GM21381 (cell line): ENCODE results near the gene GLT8D2.

Experiments used
- ATAC-seq: cut with Tn5 transposase; IDR thresholded peaks from one replicate; pipeline ENCODE4 v1.9.1; 2021; ENCODE audit warnings: mild to moderate bottlenecking, moderate library complexity; ENCODE audit not compliant: unreplicated experiment

GLT8D2 gene

GRCh38 chr12:104049903-104050356 is at the start of gene GLT8D2:
Gene GLT8D2, minus strand, starts transcription at chr12:104050187. Its CDS starts 30,539 bp downstream, at chr12:104019648.
- ATAC-seq: no peak

GRCh38 chr12:104097954-104098353 is 48.0 kb upstream of the GLT8D2 start:
- ATAC-seq: no peak

GRCh38 chr12:104095289-104095688 is 45.3 kb upstream of the GLT8D2 start:
- no peak for ATAC-seq

- ATAC-seq: no peak
Measured at GRCh38 chr12:104094284-104094683, 44.3 kb upstream of the GLT8D2 start.

GRCh38 chr12:104091136-104091535 is 41.1 kb upstream of the GLT8D2 start:
- no peak for ATAC-seq

- no peak for ATAC-seq
Measured at GRCh38 chr12:104090685-104091084, 40.7 kb upstream of the GLT8D2 start.

GRCh38 chr12:104083769-104084475 is 33.9 kb upstream of the GLT8D2 start:
- peak; percentile 76 for ATAC-seq

- no peak for ATAC-seq
Measured at GRCh38 chr12:104080764-104081163, 30.8 kb upstream of the GLT8D2 start.

GRCh38 chr12:104079024-104079423 is 29.0 kb upstream of the GLT8D2 start:
- no peak for ATAC-seq

GRCh38 chr12:104073699-104074098 is 23.7 kb upstream of the GLT8D2 start:
- no peak for ATAC-seq

- no peak for ATAC-seq
Measured at GRCh38 chr12:104072099-104072498, 22.1 kb upstream of the GLT8D2 start.

GRCh38 chr12:104064842-104065427 is 14.9 kb upstream of the GLT8D2 start:
- ATAC-seq: no peak

GRCh38 chr12:104064031-104064841 is 14.2 kb upstream of the GLT8D2 start, which contains the start of gene HCFC2:
Gene HCFC2, plus strand, starts transcription at chr12:104064531. Its CDS starts 30 bp downstream, at chr12:104064561.
- peak; percentile 88 for ATAC-seq

GRCh38 chr12:104063712-104064030 is 13.7 kb upstream of the GLT8D2 start:
- ATAC-seq: peak; percentile 31

GRCh38 chr12:104060791-104061190 is 10.8 kb upstream of the GLT8D2 start:
- no peak for ATAC-seq

- no peak for ATAC-seq
Measured at GRCh38 chr12:104059963-104060362, 10.0 kb upstream of the GLT8D2 start.

GRCh38 chr12:104058802-104059201 is 8.8 kb upstream of the GLT8D2 start:
- ATAC-seq: no peak

GRCh38 chr12:104057771-104058197 is 7.8 kb upstream of the GLT8D2 start:
- ATAC-seq: no peak

- ATAC-seq: no peak
Measured at GRCh38 chr12:104056419-104056972, 6.5 kb upstream of the GLT8D2 start.

GRCh38 chr12:104055686-104056388 is 5.8 kb upstream of the GLT8D2 start:
- ATAC-seq: no peak
